Breast epithelium (tissue), 4 donors: ENCODE results near the gene UCP2. TPM values are rescaled to one million over a fixed set of nuclear protein-coding genes. Genes with fewer than 3 reads are reported as not detected.
"Not testable (repeated sequence)": the region's sequence is repeated elsewhere in the genome, so short reads cannot be mapped to it uniquely, and the experiment has no call there.

Experiments used
- DNase-seq, 2 donors: peaks; one replicate each; pipeline ENCODE4 v3.0.0-alpha.2; 2019; ENCODE audit warnings: low spot score in 2 of 2
- H3K27ac ChIP-seq, 2 donors: fragments of 200-600 bp; sonication (generic) in 1 of 2; one replicate each; pipeline ENCODE4 v1.5.1; 2016 to 2019; ENCODE audit warnings: mild to moderate bottlenecking in 1 of 2
- H3K27me3 ChIP-seq, 2 donors: fragments of 200-600 bp; sonication (generic) in 1 of 2; one replicate each; pipeline versions ENCODE4 v1.5.1 to v1.6.0; 2017 to 2019; ENCODE audit warnings: control low read depth in 1 of 2, mild to moderate bottlenecking in 1 of 2
- H3K36me3 ChIP-seq: fragments of 200-600 bp; one replicate; pipeline ENCODE4 v1.5.1; 2019
- H3K4me1 ChIP-seq, 2 donors: fragments of 200-600 bp; sonication (generic); one replicate each; pipeline ENCODE4 v1.5.1; 2016 to 2019; ENCODE audit warnings: control low read depth in 1 of 2
- H3K4me3 ChIP-seq, 3 donors: fragments of 200-600 bp; sonication (generic); 1 replicate in 2 of 3; 2 replicates in 1 of 3; pipeline ENCODE4 v1.5.1; 2016 to 2019; ENCODE audit warnings: mild to moderate bottlenecking in 3 of 3, moderate library complexity in 2 of 3
- H3K9me3 ChIP-seq, 2 donors: fragments of 200-600 bp; sonication (generic) in 1 of 2; one replicate each; pipeline ENCODE4 v1.5.1; 2016 to 2019; ENCODE audit warnings: control low read depth in 1 of 2
- CTCF ChIP-seq, 3 donors: fragments of 450-650 bp; IDR thresholded peaks; one replicate each; pipeline ENCODE4 v1.5.1; 2016 to 2017; ENCODE audit warnings: antibody characterized with exemption in 3 of 3, mild to moderate bottlenecking in 3 of 3, moderate library complexity in 3 of 3
- POLR2A ChIP-seq: fragments of 450-650 bp; IDR thresholded peaks from one replicate; pipeline ENCODE4 v1.6.1; 2016; ENCODE audit warnings: antibody characterized with exemption, mild to moderate bottlenecking, moderate library complexity
- POLR2AphosphoS5 ChIP-seq, 3 donors: sonication (generic); formaldehyde crosslinking; IDR thresholded peaks; one replicate each; pipeline ENCODE4 v1.6.1; 2017; ENCODE audit warnings: antibody characterized with exemption in 3 of 3
- intact Hi-C: fragments of 100-400 bp; cut with DNase I; formaldehyde crosslinking; loops from one replicate; pipeline ENCODE4 v1.15.1; 2023; ENCODE audit warnings: low total_unique reads
- total RNA-seq, 3 donors: library from RNA; depleted of rRNA; stranded (reverse); fragments of >200 nt; gene quantifications; one replicate each; pipeline ENCODE4 v1.1.0, GENCODE V29; 2016

UCP2 gene
- total RNA-seq, 3 donors from 2014 or later = 28.2 to 82.4 (median 45.2) TPM

GRCh38 chr11:73995247-73995646 lies 12.6 kb upstream of the UCP2 start:
- H3K27ac ChIP-seq = no peak overlapping the region
- intact Hi-C loops = no loop called here
- TF ChIP-seq POLR2AphosphoS5 (IDR thresholded peaks at IDR 0.05) (no peak), CTCF (IDR thresholded peaks at IDR 0.05) (no peak)

GRCh38 chr11:73991471-73992006 lies 8.9 kb upstream of the UCP2 start:
- Histone ChIP-seq H3K27ac (no peak overlapping the region), H3K36me3 (no peaks in the 10 kb centered on the region), H3K4me1 (no peaks in the 10 kb centered on the region), H3K4me3 (no peak overlapping the region), H3K27me3 (no peaks in the 10 kb centered on the region), H3K9me3 (no peaks in the 10 kb centered on the region)
- TF ChIP-seq POLR2AphosphoS5 (IDR thresholded peaks at IDR 0.05) = no peak
- no peak for TF ChIP-seq CTCF (IDR thresholded peaks at IDR 0.05)
- TF ChIP-seq POLR2A = no peak
- intact Hi-C loops = no loop called here
- DNase-seq = no peak

More at GRCh38 chr11:73995247-73995646, 12.6 kb upstream of the UCP2 start:
- H3K9me3 ChIP-seq = no peaks in the 10 kb centered on the region
- no peak overlapping the region for H3K4me3 ChIP-seq
- no peaks in the 10 kb centered on the region for H3K36me3 ChIP-seq
- no peaks in the 10 kb centered on the region for H3K27me3 ChIP-seq
- H3K4me1 ChIP-seq = no peaks in the 10 kb centered on the region
- DNase-seq = no peak

GRCh38 chr11:73990730-73991129 lies 8.1 kb upstream of the UCP2 start:
- H3K9me3 ChIP-seq = no peaks in the 10 kb centered on the region
- no peak overlapping the region for H3K27ac ChIP-seq
- H3K27me3 ChIP-seq = no peaks in the 10 kb centered on the region
- intact Hi-C loops = no loop called here
- no peak for TF ChIP-seq POLR2A
- TF ChIP-seq CTCF (IDR thresholded peaks at IDR 0.05) = no peak
- TF ChIP-seq POLR2AphosphoS5 (IDR thresholded peaks at IDR 0.05) = no peak
- no peaks in the 10 kb centered on the region for H3K4me1 ChIP-seq
- H3K36me3 ChIP-seq = no peaks in the 10 kb centered on the region
- H3K4me3 ChIP-seq = no peak overlapping the region
- no peak for DNase-seq

GRCh38 chr11:73989156-73989555 lies 6.5 kb upstream of the UCP2 start:
- no peaks in the 10 kb centered on the region for H3K27me3 ChIP-seq
- no peak overlapping the region for H3K4me3 ChIP-seq
- H3K4me1 ChIP-seq = no peaks in the 10 kb centered on the region
- H3K9me3 ChIP-seq = no peaks in the 10 kb centered on the region
- TF ChIP-seq POLR2AphosphoS5 (IDR thresholded peaks at IDR 0.05) = no peak
- TF ChIP-seq POLR2A = no peak
- no peak for TF ChIP-seq CTCF (IDR thresholded peaks at IDR 0.05)
- no peaks in the 10 kb centered on the region for H3K36me3 ChIP-seq
- DNase-seq = no peak
- intact Hi-C loops = no loop called here
- no peak overlapping the region for H3K27ac ChIP-seq

- H3K4me1 ChIP-seq = peaks cover 0 to 4% of the 10 kb centered on the region in 2 donors
- no peak overlapping the region for H3K4me3 ChIP-seq
- H3K9me3 ChIP-seq = no peaks in the 10 kb centered on the region
- H3K27me3 ChIP-seq = no peaks in the 10 kb centered on the region
- no peaks in the 10 kb centered on the region for H3K36me3 ChIP-seq
- H3K27ac ChIP-seq = no peak overlapping the region
- TF ChIP-seq POLR2A (no peak), CTCF (IDR thresholded peaks at IDR 0.05) (no peak), POLR2AphosphoS5 (IDR thresholded peaks at IDR 0.05) (no peak)
- intact Hi-C loops = no loop called here
- DNase-seq = no peak
These were observed 5.6 kb upstream of the UCP2 start for GRCh38 chr11:73988227-73988626.

- DNase-seq = peak in 1 of 2 donors; percentile 24
- H3K27ac ChIP-seq, intact Hi-C loops, H3K9me3 ChIP-seq, H3K27me3 ChIP-seq, H3K4me3 ChIP-seq, H3K36me3 ChIP-seq, H3K4me1 ChIP-seq: not testable (repeated sequence)
These were observed 3.0 kb upstream of the UCP2 start for GRCh38 chr11:73985661-73986060.
